WTC11 (cell line): ENCODE results near the gene CLTCL1. TPM values are rescaled to one million over a fixed set of nuclear protein-coding genes. Genes with fewer than 3 reads are reported as not detected.

ENCODE experiments used
- ATAC-seq: fragments of 200-7000 bp; cut with Tn5 transposase; 2 replicates; pipeline ENCODE4 v1.10.0; 2021; ENCODE audit warnings: mild to moderate bottlenecking, moderate library complexity
- CTCF ChIA-PET: fragments of 300-600 bp; sonication (Branson Sonifier 250); formaldehyde crosslinking; loops from one replicate; lab custom pipeline; 2021; ENCODE audit warnings: antibody characterized with exemption; lab: Charles Lee
- POLR2A ChIA-PET: fragments of 350-600 bp; sonication (Branson Sonifier 250); formaldehyde crosslinking; loops from one replicate; lab custom pipeline; 2021; ENCODE audit warnings: antibody characterized with exemption; lab: Charles Lee
- DNase-seq: peaks from one replicate; pipeline ENCODE4 v3.0.0; 2021; ENCODE audit warnings: low spot score
- H3K27ac Mint-ChIP-seq: 2 replicates; pipeline ENCODE4 v1.8.0; 2021; ENCODE audit warnings: mixed read lengths
- H3K27me3 Mint-ChIP-seq: 2 replicates; pipeline ENCODE4 v1.8.0; 2021; ENCODE audit warnings: low read depth, mild to moderate bottlenecking, moderate library complexity, mixed read lengths
- H3K36me3 Mint-ChIP-seq: 2 replicates; pipeline ENCODE4 v1.8.0; 2021; ENCODE audit warnings: mixed read lengths
- H3K4me1 Mint-ChIP-seq: 2 replicates; pipeline ENCODE4 v1.8.0; 2022; ENCODE audit warnings: mixed read lengths
- H3K4me3 Mint-ChIP-seq: 2 replicates; pipeline ENCODE4 v1.8.0; 2021; ENCODE audit warnings: mild to moderate bottlenecking, moderate library complexity, mixed read lengths
- H3K9me3 Mint-ChIP-seq: 2 replicates; pipeline ENCODE4 v1.8.0; 2021; ENCODE audit warnings: mixed read lengths
- CREB1 ChIP-seq: sonication (generic); formaldehyde crosslinking; IDR thresholded peaks from 2 replicates; pipeline ENCODE4 v1.8.0; 2023; ENCODE audit warnings: mild to moderate bottlenecking, missing genetic modification reagents
- ESRRA ChIP-seq: sonication (generic); formaldehyde crosslinking; IDR thresholded peaks from 2 replicates; pipeline ENCODE4 v1.8.1; 2022; ENCODE audit warnings: mild to moderate bottlenecking, missing genetic modification reagents, borderline replicate concordance
- FOXJ3 ChIP-seq: sonication (generic); formaldehyde crosslinking; IDR thresholded peaks from 2 replicates; pipeline ENCODE4 v1.9.0; 2021; ENCODE audit warnings: missing genetic modification reagents, mild to moderate bottlenecking, borderline replicate concordance
- FOXP1 ChIP-seq: sonication (generic); formaldehyde crosslinking; IDR thresholded peaks from 2 replicates; pipeline ENCODE4 v1.8.0; 2022; ENCODE audit warnings: missing genetic modification reagents, mild to moderate bottlenecking, moderate library complexity, borderline replicate concordance
- FOXP4 ChIP-seq: sonication (generic); formaldehyde crosslinking; IDR thresholded peaks from 2 replicates; pipeline ENCODE4 v1.8.0; 2022; ENCODE audit warnings: mild to moderate bottlenecking, missing genetic modification reagents
- GABPB1 ChIP-seq: sonication (generic); formaldehyde crosslinking; IDR thresholded peaks from 2 replicates; pipeline ENCODE4 v1.8.1; 2023; ENCODE audit warnings: mild to moderate bottlenecking, missing genetic modification reagents
- GTF2I ChIP-seq: fragments of 250-450 bp; sonication (Bioruptor Pico); conservative IDR thresholded peaks from 2 replicates; pipeline ENCODE4 v1.4.0; 2021; ENCODE audit warnings: mild to moderate bottlenecking
- IRF1 ChIP-seq: sonication (generic); formaldehyde crosslinking; IDR thresholded peaks from 2 replicates; pipeline ENCODE4 v1.8.0; 2023; ENCODE audit warnings: missing genetic modification reagents
- MLX ChIP-seq: sonication (generic); formaldehyde crosslinking; IDR thresholded peaks from 2 replicates; pipeline ENCODE4 v1.8.1; 2023; ENCODE audit warnings: mild to moderate bottlenecking, missing genetic modification reagents, moderate library complexity
- NFE2L1 ChIP-seq: sonication (generic); formaldehyde crosslinking; IDR thresholded peaks from 2 replicates; pipeline ENCODE4 v1.8.1; 2023; ENCODE audit warnings: missing genetic modification reagents
- NR3C1 ChIP-seq: sonication (generic); formaldehyde crosslinking; conservative IDR thresholded peaks from 2 replicates; pipeline ENCODE4 v1.8.1; 2023; ENCODE audit warnings: low read depth, mild to moderate bottlenecking, missing genetic modification reagents
- RELA ChIP-seq: sonication (generic); formaldehyde crosslinking; IDR thresholded peaks from 2 replicates; pipeline ENCODE4 v1.8.1; 2022; ENCODE audit warnings: missing genetic modification reagents, mild to moderate bottlenecking, borderline replicate concordance
- SMAD4 ChIP-seq: sonication (generic); formaldehyde crosslinking; IDR thresholded peaks from 2 replicates; pipeline ENCODE4 v1.8.0; 2022; ENCODE audit warnings: mild to moderate bottlenecking, missing genetic modification reagents
- SP1 ChIP-seq: sonication (generic); formaldehyde crosslinking; conservative IDR thresholded peaks from 2 replicates; pipeline ENCODE4 v1.8.1; 2022; ENCODE audit warnings: missing genetic modification reagents
- TCF7 ChIP-seq: sonication (generic); formaldehyde crosslinking; IDR thresholded peaks from 2 replicates; pipeline ENCODE4 v1.8.0; 2022; ENCODE audit warnings: mild to moderate bottlenecking, low read depth, missing genetic modification reagents, moderate library complexity
- TP53 ChIP-seq: sonication (generic); formaldehyde crosslinking; IDR thresholded peaks from 2 replicates; pipeline ENCODE4 v1.8.1; 2023; ENCODE audit warnings: mild to moderate bottlenecking, missing genetic modification reagents
- ZNF121 ChIP-seq: sonication (generic); formaldehyde crosslinking; IDR thresholded peaks from 2 replicates; pipeline ENCODE4 v1.8.0; 2023; ENCODE audit warnings: missing genetic modification reagents
- ZNF232 ChIP-seq: sonication (generic); formaldehyde crosslinking; IDR thresholded peaks from 2 replicates; pipeline ENCODE4 v1.8.0; 2022; ENCODE audit warnings: mild to moderate bottlenecking, missing genetic modification reagents
- ZNF317 ChIP-seq: sonication (generic); formaldehyde crosslinking; IDR thresholded peaks from 2 replicates; pipeline ENCODE4 v1.8.1; 2023; ENCODE audit warnings: low read depth, mild to moderate bottlenecking, moderate library complexity, missing genetic modification reagents, borderline replicate concordance
- ZNF416 ChIP-seq: fragments of 250-450 bp; sonication (Bioruptor Pico); IDR thresholded peaks from 2 replicates; pipeline ENCODE4 v1.9.0; 2021; ENCODE audit warnings: mild to moderate bottlenecking, inconsistent platforms
- ZNF423 ChIP-seq: fragments of 250-450 bp; sonication (Bioruptor Pico); IDR thresholded peaks from 2 replicates; pipeline ENCODE4 v2.1.2; 2022; ENCODE audit warnings: mild to moderate bottlenecking, moderate library complexity
- ZNF425 ChIP-seq: fragments of 250-450 bp; sonication (Bioruptor Pico); conservative IDR thresholded peaks from 2 replicates; pipeline ENCODE4 v1.9.0; 2021; ENCODE audit warnings: mild to moderate bottlenecking
- ZNF532 ChIP-seq: fragments of 250-450 bp; sonication (Bioruptor Pico); IDR thresholded peaks from 2 replicates; pipeline ENCODE4 v1.9.0; 2021; ENCODE audit warnings: mild to moderate bottlenecking, borderline replicate concordance
- total RNA-seq: library from RNA; stranded (reverse); gene quantifications from 3 replicates; pipeline ENCODE4 v1.2.3, GENCODE V29; 2021

CLTCL1 gene
- total RNA-seq, 1 experiment from 2014 or later, result 15.5 TPM

- no peak for TF ChIP-seq IRF1 (CRISPR knock-in tag)
- peak; percentile 96 for TF ChIP-seq SP1 (CRISPR knock-in tag)
Observed at GRCh38 chr22:19178657-19179496, 112.6 kb downstream of the CLTCL1 start, which contains the start of gene SLC25A1 (continued).

GRCh38 chr22:19178065-19178656 lies 113.4 kb downstream of the CLTCL1 start:
- H3K36me3 Mint-ChIP-seq, result no peaks in the 10 kb centered on the region; the same call in 1 of the 2 replicates
- no peak overlapping the region for H3K27ac Mint-ChIP-seq
- peak overlapping the region; percentile 74 for H3K4me3 Mint-ChIP-seq
- CTCF ChIA-PET, result interaction anchor here (0.7 to 2.9 kb wide), 33 partner anchors 10 to 452 kb away, joined by 3 to 26 read pairs (median 4); partner anchors contain the start of genes C22orf39, CLTCL1, DGCR2 and ESS2
- DNase-seq (peak; percentile 67), ATAC-seq (no peak; the same call in 1 of the 2 replicates)
- POLR2A ChIA-PET, result interaction anchor here (0.7 to 1.4 kb wide), 5 partner anchors 34 to 299 kb away, joined by 3 to 6 read pairs (median 4); partner anchors contain the start of genes CLTCL1, DGCR2 and ESS2
- H3K27me3 Mint-ChIP-seq, result no peaks in the 10 kb centered on the region; the same call in 1 of the 2 replicates
- peaks cover 33% of the 10 kb centered on the region for H3K4me1 Mint-ChIP-seq
- no peaks in the 10 kb centered on the region for H3K9me3 Mint-ChIP-seq
- no peak for TF ChIP-seq ZNF121 (CRISPR knock-in tag)
- TF ChIP-seq ZNF423 (CRISPR knock-in tag), result peak; percentile 43
- TF ChIP-seq MLX, result peak; percentile 37; the same call in 1 of the 2 replicates
- peak; percentile 17; the same call in 1 of the 2 replicates for TF ChIP-seq GABPB1 (CRISPR knock-in tag)
- TF ChIP-seq ZNF425 (CRISPR knock-in tag), result no peak
- no peak for TF ChIP-seq ZNF532
- no peak for TF ChIP-seq TCF7 (CRISPR knock-in tag)
- TF ChIP-seq FOXP4 (CRISPR knock-in tag), result peak; percentile 68
- no peak; the same call in 1 of the 2 replicates for TF ChIP-seq ZNF317 (CRISPR knock-in tag)
- TF ChIP-seq FOXP1 (CRISPR knock-in tag), result no peak; the same call in 1 of the 2 replicates
- TF ChIP-seq NR3C1 (CRISPR knock-in tag), result no peak
- 0 out of 2 replicates have a peak, but pooled peaks have one; percentile 22 for TF ChIP-seq ESRRA
- no peak for TF ChIP-seq FOXJ3 (CRISPR knock-in tag)
- no peak for TF ChIP-seq CREB1 (CRISPR knock-in tag)
- TF ChIP-seq ZNF416 (CRISPR knock-in tag), result 0 out of 2 replicates have a peak, but pooled peaks have one; percentile 14
- no peak for TF ChIP-seq RELA (CRISPR knock-in tag)
- TF ChIP-seq TP53, result no peak
- TF ChIP-seq SMAD4 (CRISPR knock-in tag), result no peak
- no peak for TF ChIP-seq SP1 (CRISPR knock-in tag)
- no peak for TF ChIP-seq GTF2I
- TF ChIP-seq NFE2L1 (CRISPR knock-in tag), result no peak
- no peak for TF ChIP-seq IRF1 (CRISPR knock-in tag)
- no peak for TF ChIP-seq ZNF232 (CRISPR knock-in tag)
